DOHH2 (cell line): Measurements from ENCODE around the gene SLC29A4.
"Not testable (repeated sequence)": the region's sequence is repeated elsewhere in the genome, so short reads cannot be mapped to it uniquely, and the experiment has no call there.

Source experiments
- H3F3A ChIP-seq: fragments of 200-600 bp; sonication (generic), shearing (Covaris generic); 2 replicates; pipeline ENCODE4 v1.6.0; 2016; ENCODE audit warnings: antibody characterized with exemption, mild to moderate bottlenecking; ENCODE audit not compliant: control insufficient read depth, insufficient read depth
- H3K27ac ChIP-seq: fragments of 200-600 bp; sonication (generic); 2 replicates; pipeline ENCODE4 v1.5.1; 2014; ENCODE audit warnings: low read depth, mild to moderate bottlenecking, low read length, moderate library complexity
- H3K27me3 ChIP-seq: fragments of 200-600 bp; sonication (generic); 2 replicates; pipeline ENCODE4 v1.6.1; 2014; ENCODE audit warnings: mild to moderate bottlenecking, low read length, mixed read lengths; ENCODE audit not compliant: control insufficient read depth
- H3K36me3 ChIP-seq: fragments of 200-600 bp; sonication (generic); 2 replicates; pipeline ENCODE4 v1.6.1; 2014; ENCODE audit warnings: mild to moderate bottlenecking, low read length, moderate library complexity, mixed read lengths; ENCODE audit not compliant: control insufficient read depth
- H3K4me1 ChIP-seq: fragments of 200-600 bp; sonication (generic); 2 replicates; pipeline ENCODE4 v1.6.1; 2014; ENCODE audit warnings: mild to moderate bottlenecking, low read length, mixed read lengths; ENCODE audit not compliant: control insufficient read depth
- H3K4me2 ChIP-seq: fragments of 200-600 bp; sonication (generic); 2 replicates; pipeline ENCODE4 v1.6.0; 2014; ENCODE audit warnings: mild to moderate bottlenecking, low read length, moderate library complexity
- H3K4me3 ChIP-seq: fragments of 200-600 bp; sonication (generic); 2 replicates; pipeline ENCODE4 v1.5.1; 2014; ENCODE audit warnings: mild to moderate bottlenecking, low read length, mixed read lengths
- H3K79me2 ChIP-seq: fragments of 200-600 bp; sonication (generic); 2 replicates; pipeline ENCODE4 v1.6.1; 2014; ENCODE audit warnings: mild to moderate bottlenecking, low read length, mixed read lengths; ENCODE audit not compliant: control insufficient read depth
- H3K9me2 ChIP-seq: fragments of 200-600 bp; sonication (generic); replicated peaks from 2 replicates; pipeline ENCODE4 v1.6.1; 2014; ENCODE audit warnings: mild to moderate bottlenecking, low read length, mixed read lengths; ENCODE audit not compliant: control insufficient read depth
- H3K9me3 ChIP-seq: fragments of 200-600 bp; sonication (generic); 2 replicates; pipeline ENCODE4 v1.6.1; 2014; ENCODE audit warnings: antibody characterized with exemption, low read length, mixed read lengths; ENCODE audit not compliant: control insufficient read depth, insufficient read depth
- H4K20me1 ChIP-seq: fragments of 200-600 bp; sonication (generic); 2 replicates; pipeline ENCODE4 v1.6.0; 2014; ENCODE audit warnings: low read depth, mild to moderate bottlenecking, antibody characterized with exemption, low read length, moderate library complexity; ENCODE audit not compliant: control insufficient read depth, insufficient read depth
- EZH2phosphoT487 ChIP-seq: fragments of 200-600 bp; sonication (generic); IDR thresholded peaks from 2 replicates; pipeline ENCODE4 v1.6.1; 2017; ENCODE audit warnings: borderline replicate concordance, mild to moderate bottlenecking, antibody characterized with exemption, low read length, moderate library complexity, mixed read lengths
- TF ChIP-seq, protein P1 (sequence below): fragments of 200-600 bp; sonication (generic); IDR thresholded peaks from one replicate; pipeline ENCODE4 v1.5.1; 2014; ENCODE audit warnings: antibody characterized with exemption, mild to moderate bottlenecking, low read depth, low read length; ENCODE audit not compliant: poor library complexity, severe bottlenecking

The SLC29A4 gene

DNA sequence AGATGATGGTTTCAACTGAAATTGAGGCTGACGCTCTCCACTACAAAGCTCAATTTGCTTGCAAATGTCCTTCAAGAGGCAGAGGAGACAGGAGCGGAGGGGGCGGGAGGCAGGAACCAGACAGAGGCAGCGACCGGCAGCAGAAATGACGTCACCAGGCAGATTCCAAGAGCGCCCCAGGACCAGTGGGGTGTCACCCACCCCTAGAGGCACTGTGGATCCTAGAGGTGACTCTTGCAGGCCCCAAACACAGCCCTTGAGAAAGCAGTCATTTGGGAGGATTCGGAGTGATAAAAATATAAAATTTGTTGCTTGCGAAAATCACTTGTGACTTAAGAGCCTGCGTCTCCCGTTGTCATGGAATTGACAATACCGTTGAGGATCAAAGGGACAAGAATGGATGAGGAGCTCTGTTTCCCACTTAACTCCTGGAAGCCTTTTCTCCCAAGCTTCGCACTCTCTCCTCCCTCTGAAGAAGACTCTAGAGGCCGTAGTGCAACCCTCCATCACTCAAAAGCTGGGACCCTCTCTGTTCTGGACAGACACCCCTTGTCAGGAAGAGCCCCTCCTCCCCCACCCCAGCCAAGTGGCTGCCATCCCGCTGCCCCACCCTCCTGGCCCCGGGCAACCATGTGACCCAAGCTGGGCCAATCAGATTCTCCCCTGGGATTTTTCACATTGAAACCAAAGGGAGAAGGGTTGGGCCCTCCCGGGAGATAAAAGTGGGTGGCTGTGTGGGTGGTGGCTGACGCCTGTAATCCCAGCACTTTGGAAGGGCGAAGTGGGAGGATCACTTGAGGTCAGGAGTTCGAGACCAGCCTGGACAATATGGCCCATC lies 16.3 kb upstream of the SLC29A4 start:
- no peak for TF ChIP-seq EZH2phosphoT487
- TF ChIP-seq, protein P1, sequence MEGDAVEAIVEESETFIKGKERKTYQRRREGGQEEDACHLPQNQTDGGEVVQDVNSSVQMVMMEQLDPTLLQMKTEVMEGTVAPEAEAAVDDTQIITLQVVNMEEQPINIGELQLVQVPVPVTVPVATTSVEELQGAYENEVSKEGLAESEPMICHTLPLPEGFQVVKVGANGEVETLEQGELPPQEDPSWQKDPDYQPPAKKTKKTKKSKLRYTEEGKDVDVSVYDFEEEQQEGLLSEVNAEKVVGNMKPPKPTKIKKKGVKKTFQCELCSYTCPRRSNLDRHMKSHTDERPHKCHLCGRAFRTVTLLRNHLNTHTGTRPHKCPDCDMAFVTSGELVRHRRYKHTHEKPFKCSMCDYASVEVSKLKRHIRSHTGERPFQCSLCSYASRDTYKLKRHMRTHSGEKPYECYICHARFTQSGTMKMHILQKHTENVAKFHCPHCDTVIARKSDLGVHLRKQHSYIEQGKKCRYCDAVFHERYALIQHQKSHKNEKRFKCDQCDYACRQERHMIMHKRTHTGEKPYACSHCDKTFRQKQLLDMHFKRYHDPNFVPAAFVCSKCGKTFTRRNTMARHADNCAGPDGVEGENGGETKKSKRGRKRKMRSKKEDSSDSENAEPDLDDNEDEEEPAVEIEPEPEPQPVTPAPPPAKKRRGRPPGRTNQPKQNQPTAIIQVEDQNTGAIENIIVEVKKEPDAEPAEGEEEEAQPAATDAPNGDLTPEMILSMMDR: no peak
- Histone ChIP-seq H3K9me3 (no peaks in the 10 kb centered on the region), H3K36me3 (no peaks in the 10 kb centered on the region), H3F3A (no peaks in the 10 kb centered on the region), H4K20me1 (0 out of 2 replicates have a peak, but pooled peaks cover 2% of the 10 kb centered on the region), H3K4me1 (no peaks in the 10 kb centered on the region), H3K27ac (no peak overlapping the region), H3K79me2 (no peaks in the 10 kb centered on the region), H3K27me3 (0 out of 2 replicates have a peak, but pooled peaks cover 2% of the 10 kb centered on the region), H3K4me2 (no peak overlapping the region), H3K4me3 (no peak overlapping the region), H3K9me2 (no peaks in the 10 kb centered on the region)

DNA sequence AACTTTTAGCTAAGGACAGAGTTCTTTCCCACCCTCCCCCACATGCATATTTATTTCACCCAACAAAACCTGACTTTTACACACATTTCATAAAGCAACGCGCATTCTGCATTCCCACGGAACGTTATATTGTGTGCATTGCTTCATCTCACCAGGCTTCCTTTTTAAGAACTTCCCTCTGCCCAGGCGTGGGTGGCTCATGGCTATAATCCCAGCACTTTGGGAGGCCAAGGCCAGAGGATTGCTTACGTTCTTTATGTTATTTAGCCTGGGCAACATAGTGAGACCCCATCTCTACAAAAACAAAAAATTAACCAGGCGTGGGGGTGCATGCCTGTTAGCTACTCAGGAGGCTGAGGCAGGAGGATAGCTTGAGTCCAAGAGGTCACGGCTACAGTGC lies 14.9 kb upstream of the SLC29A4 start:
- not testable (repeated sequence) for H4K20me1 ChIP-seq, H3K9me3 ChIP-seq, H3K4me2 ChIP-seq, H3K27me3 ChIP-seq, H3F3A ChIP-seq, H3K9me2 ChIP-seq, H3K4me3 ChIP-seq, H3K4me1 ChIP-seq, H3K27ac ChIP-seq, H3K36me3 ChIP-seq, H3K79me2 ChIP-seq

DNA sequence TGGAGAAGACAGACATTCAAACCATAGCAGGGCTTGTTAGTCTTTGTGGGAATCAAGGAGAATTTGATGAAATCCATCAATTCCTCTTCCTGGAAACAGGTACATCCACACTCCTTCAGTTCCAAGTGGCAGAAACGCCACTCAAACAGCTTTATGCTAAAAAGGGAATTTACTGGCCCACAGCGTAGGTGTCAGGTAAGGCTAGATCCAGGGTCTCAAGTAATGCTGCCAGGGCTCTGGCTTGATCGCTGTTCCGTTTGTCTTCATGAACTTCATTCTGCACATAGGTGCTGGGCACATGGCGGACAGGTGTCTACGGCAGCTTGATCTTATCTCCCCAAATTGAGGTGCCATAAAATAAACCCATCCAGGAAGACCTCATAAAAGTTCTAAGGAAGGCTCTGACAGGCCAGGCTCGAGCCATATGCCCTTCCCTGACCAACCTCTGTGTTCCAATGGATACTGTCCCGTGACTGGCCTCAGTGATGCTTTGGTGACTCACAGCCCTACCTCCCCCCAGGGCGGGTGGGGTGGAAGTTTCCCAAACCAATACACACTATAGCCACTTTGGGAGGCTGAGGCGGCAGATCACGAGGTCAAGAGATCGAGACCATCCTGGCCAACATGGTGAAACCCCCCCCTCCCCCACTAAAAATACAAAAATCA lies 12.6 kb upstream of the SLC29A4 start:
- H3K4me1 ChIP-seq, H3K27ac ChIP-seq, H4K20me1 ChIP-seq, H3K9me2 ChIP-seq, H3K36me3 ChIP-seq, H3K9me3 ChIP-seq, H3F3A ChIP-seq, H3K4me3 ChIP-seq, H3K27me3 ChIP-seq, H3K4me2 ChIP-seq, H3K79me2 ChIP-seq: not testable (repeated sequence)

DNA sequence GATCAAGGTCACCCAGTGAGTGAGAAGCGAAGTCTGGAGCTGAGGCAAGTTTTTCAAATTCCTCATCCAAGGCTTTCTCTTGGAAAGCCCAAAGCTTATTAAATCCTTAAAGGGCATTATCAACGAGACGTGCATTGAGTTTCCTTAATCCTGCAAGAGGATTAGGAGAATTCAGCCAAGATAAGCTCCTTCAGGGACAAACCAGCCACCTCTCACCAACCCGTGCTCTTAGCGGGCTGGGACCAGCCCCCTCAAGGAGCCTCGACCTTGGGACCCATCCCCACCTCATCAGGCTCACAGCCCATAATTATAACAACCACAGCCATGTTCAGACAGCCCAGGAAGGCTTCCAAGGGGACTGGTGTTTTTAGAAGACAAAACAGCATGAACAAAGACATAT lies 12.0 kb upstream of the SLC29A4 start:
- H4K20me1 ChIP-seq: no peaks in the 10 kb centered on the region
- H3F3A ChIP-seq: no peaks in the 10 kb centered on the region
- no peak overlapping the region for H3K27ac ChIP-seq
- TF ChIP-seq, protein P1: no peak
- TF ChIP-seq EZH2phosphoT487: no peak
- H3K27me3 ChIP-seq: peaks cover 8% of the 10 kb centered on the region; the same call in 1 of the 2 replicates
- H3K4me2 ChIP-seq: no peak overlapping the region
- no peaks in the 10 kb centered on the region for H3K4me1 ChIP-seq
- no peak overlapping the region for H3K4me3 ChIP-seq
- no peaks in the 10 kb centered on the region for H3K36me3 ChIP-seq
- no peaks in the 10 kb centered on the region for H3K79me2 ChIP-seq
- no peaks in the 10 kb centered on the region for H3K9me2 ChIP-seq
- H3K9me3 ChIP-seq: no peaks in the 10 kb centered on the region

DNA sequence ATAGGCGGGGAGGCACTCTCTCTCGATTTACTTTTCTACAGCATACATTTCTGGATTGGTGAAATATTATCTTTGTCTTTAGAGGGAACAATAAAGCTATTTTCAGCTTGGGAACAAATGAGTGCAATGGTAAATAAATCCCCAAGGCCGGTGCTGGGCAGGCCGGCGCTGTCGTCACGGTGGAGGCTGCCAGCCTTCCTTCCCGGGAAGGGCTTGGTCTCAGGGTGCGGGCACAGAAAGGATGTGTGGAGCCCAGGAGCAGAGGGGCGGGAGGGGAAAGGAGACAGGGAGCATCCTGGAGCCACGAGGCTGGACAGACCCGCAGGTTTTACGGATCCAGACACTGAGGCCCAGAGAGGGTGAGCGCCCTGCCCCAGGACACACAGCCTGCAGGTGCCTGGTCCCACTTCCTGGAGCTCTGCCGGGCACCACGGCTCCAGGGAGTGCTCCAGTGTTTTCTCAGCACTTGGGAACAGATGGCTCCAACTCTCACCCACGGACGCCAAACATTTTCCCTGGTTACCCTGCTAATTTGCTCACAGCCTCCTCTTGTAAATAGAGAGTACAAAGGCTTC lies 8.8 kb upstream of the SLC29A4 start:
- not testable (repeated sequence) for H3K4me1 ChIP-seq, H3K27ac ChIP-seq, H3K9me3 ChIP-seq, H3K27me3 ChIP-seq, H3K4me3 ChIP-seq, H3K9me2 ChIP-seq, H3K79me2 ChIP-seq, H4K20me1 ChIP-seq, H3K36me3 ChIP-seq, H3K4me2 ChIP-seq, H3F3A ChIP-seq
